Activated T-cell treated with anti-CD3 and anti-CD28 coated beads, Interleukin-2, amount 50 U/mL, for 48 hours (primary cell): Measurements from ENCODE around the gene ZNF689.
"Not testable (repeated sequence)": the region's sequence is repeated elsewhere in the genome, so short reads cannot be mapped to it uniquely, and the experiment has no call there.

Source experiments
- DNase-seq, 2 experiments: peaks; one replicate each; pipeline ENCODE4 v3.0.0-alpha.2; 2020

Gene ZNF689

DNA sequence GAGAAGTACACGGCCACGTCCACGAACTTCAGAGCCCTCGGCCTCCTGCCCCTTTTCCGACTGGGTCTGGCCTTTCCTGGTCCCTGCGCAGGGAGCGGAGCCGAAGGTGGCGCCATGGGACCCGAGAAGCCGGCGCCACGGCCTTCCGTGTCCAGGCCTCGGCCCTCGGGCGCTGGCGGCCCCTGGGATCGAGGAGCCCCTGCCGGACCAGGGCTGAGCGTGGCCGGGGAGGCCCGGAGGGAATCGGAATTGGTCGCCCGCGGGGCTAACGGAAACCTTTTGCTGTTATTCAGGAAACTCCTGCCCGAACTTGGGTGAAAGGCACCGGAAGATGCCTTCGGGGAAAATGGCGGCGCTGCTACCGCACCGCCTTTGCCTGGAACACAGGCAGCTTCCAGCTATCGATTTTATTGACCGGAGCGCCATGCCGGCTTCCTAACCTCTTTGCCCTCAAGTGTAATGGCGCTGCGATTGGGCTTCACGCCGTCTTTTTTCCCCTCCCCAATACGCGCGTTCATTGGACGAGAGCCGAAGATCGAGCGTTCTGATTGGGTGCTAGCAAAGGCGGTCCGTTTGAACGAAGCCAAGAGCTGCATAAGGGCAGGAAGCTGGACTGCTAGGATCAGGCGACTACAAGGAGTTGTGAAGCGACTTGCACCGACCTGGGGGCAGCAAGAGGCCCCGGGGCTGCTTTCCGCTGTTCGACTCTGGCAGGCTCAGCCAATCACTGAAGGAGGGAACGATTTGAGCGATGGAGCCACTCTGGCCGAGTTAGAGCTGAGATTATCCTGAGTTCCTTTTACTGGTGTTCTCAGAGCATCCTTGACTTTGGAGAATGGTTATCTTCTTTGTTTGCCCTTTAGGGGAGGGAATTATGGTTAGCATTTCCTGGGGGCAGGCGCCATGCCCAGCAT, at the start of gene ZNF689:
Gene ZNF689 (minus strand): TSS at position 464 of the 914 bp plus-strand sequence. CDS start 348 bp downstream, at position 116.
- DNase-seq: peak; percentile 98 to 99

DNA sequence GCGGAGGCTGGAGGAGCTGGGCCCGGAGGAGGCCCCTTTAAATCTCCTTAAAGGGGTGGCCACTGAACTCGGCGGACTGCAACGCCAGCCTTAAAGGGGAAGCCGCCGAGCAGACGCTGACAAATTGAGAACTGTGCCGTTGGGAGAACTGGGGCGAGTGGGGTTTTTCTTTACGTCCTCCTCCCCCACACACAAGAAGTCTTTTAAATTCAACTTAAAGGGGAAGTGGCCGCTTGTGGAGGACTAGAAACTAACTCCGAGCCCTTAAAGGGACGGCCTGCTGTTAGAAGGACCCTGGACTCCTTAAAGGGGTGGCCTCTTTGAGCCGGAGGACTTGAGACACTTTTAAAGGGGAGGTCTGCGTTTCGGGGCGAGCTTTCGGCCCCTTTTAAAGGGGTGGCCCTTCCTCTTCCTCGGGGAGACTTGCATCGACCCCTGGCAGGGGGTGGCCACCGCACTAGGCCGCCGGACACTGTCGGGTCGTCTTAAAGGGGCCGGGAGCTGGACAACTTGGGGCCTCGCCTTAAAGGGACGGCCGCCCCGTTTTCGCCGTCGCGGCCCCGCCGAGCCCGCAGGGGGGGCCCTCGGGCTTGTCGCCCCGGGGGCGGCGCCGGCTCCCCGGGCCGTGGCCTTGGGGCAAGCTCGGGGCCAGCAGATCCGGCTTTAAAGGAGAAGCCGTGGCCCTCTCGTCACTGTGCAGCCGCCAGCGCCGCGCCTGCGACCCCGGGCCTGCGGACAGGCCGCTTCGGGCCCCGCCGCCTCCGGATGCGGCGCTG, 48.7 kb upstream of the ZNF689 start:
- DNase-seq: no peak

DNA sequence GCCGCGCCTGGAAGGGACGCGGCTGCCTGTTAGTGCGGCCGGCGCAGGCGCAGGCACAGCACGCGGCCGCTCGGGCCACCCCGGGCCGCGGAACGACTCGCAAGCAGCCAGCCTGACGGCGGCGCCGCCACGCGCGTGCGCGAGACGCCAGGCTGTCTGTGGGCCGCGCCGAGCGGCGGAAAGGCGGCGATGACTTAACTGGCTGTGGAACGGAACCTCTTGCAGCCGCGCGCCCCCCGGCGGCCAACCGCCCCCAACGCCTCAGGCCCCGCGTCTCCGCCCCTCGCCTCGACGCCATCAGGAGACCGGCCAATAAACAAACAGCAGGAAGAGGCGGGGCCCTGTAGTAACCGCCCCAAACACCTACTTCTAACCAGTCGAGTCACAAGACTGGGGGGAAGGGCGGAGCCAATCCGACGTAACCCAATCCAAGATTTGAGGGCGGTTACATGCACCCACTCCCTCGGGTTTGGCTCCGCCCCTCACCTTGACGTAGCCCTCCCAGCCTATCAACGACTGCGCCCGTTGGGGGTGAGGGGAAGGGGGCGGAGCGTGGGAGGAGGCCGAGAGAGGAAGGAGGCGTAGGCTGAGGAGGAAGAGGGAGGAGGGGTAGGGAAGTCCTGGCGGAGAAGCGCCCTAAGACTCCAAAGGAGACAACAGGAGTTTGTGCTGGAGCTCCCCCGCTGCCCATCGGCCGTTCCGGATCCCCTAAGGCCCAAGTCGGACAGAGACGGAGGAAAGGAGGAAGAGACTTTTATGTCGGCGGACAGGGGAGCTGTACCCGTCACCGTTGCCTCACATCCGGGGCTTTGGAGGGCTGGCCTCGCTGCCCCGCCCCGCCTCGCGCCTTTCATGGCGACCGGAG, 47.9 kb upstream of the ZNF689 start, which contains the start of gene FBRS:
Gene FBRS (plus strand): TSS at position 566 of the 865 bp plus-strand sequence. CDS start 1,088 bp downstream, outside the sequence.
- peak; percentile 100 for DNase-seq

DNA sequence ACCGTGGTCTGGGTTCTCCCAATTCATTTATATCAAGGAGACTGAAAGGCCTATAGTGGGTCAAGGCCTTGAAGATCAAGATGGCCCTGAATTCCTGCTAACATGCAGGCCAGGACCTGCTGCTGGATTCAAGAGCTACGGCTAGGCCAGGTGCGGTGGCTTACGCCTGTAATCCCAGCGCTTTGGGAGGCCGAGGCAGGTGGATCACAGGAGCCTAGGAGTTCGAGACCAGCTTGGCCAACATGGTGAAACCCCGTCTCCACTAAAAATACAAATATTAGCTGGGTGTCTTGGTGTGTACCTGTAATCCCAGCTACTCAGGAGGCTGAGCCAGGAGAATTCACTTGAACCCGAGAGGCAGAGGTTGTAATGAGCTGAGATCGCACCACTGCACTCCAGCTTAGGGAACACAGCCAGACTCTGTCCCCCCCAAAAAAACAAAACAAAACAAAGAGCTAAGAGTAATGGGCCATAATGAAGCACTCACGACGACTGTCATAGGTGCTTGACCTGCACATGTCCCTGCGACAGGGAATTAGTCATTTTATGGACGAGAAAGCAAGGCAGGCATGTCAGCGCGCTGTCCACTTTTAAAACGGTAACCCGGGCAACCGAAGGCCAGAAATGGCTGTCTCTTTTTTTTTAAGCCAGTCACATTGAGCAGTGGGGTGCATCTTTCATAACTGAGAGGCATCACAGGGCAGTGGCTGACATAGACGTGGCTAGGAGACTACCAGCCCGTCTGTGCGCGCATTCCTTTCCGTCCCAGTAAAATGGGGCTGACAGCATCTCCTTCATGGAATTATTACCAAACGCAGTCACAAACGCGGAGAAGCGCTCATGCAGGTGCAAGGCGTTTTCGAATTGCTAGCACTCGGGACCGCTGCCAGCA, 47.0 kb upstream of the ZNF689 start:
- no peak for DNase-seq

DNA sequence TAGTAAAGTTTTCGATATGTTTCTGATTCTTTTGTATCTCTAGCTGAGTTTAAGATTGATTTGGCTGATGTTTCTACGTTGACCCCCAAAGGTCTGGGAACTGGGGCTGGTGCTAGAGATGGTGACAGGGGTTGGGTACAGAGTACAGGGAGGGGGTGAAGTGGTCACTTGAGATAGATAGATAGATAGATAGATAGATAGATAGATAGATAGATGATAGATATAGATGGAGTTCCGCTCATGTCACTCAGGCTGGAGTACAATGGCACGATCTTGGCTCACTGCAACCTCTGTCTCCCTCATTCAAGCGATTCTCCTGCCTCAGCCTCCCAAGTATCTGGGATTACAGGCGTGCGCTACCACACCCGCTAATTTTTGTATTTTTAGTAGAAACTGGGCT, 46.2 kb upstream of the ZNF689 start:
- no peak for DNase-seq

DNA sequence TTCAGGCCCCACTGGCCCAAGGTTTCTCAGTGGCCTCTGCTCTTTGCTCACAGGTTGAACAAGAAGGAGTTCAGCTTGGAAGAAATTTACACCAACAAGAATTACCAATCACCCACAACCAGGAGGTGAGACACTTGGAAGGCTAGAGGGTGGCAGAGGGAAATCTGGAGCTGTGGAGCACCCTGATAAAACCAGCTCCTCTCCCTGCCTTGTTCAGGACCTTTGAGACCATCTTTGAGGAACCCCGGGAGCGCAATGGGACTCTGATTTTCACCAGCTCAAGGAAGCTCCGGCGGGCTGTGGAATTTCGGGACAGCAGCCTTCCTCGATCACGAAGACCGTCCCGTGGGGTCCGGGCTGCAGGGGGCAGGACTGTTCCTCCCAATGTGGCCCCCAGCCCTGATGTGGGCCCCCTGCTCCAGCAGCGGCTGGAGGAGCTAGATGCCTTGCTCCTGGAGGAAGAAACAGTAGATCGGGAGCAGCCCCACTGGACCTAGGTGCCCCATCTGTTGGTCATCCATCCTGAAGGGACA, 45.7 kb upstream of the ZNF689 start:
- no peak for DNase-seq

DNA sequence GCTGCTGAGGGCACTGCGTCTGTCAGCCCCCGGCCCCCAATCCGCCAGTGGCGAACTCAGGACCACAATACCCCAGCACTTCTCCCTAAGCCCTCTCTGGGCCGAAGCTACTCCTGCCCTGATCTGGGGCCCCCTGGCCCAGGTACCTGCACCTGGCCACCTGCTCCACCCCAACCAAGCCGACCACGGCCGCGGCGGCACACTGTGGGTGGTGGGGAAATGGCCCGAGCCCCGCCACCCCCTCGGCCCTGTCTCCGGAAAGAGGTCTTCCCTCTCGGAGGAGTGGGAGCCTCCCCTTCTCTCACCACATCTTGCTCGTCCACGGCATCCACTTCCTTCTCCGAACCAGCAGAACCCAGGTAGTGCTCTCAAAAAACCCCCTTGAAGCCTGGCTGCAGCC, 44.7 kb upstream of the ZNF689 start:
- DNase-seq: no peak

DNA sequence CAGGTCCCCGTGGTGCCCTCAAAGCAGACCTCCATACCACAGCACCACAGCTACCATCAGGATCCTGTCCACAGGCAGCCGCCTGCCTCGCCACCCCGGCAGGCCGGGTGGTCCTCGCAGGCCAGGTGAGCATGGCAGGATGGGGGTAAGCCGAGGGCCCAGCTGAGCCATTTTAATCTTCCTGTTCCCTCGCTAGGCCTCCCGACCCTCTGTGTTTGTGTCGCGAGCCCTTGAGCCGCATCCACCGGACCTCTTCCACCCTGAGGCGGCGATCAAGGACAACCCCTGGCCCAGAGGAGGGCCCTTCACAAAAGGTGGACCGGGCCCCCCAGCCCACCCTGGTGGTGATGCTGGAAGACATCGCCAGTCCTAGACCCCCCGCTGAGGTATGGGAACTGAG, 42.5 kb upstream of the ZNF689 start:
- DNase-seq: no peak

DNA sequence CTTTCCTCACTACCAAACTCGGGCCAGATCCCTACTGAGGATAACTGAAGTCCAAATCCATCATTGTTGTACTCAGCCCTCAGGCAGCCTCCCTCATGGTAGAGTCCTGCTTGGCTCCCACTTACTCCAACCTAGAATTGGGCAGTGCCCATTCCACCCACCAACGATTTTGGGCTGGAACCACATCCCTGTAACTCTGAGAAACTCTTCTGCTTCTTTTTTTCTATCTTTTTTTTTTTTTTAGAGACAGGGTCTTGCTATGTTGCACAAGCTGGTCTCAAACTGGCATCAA, 41.8 kb upstream of the ZNF689 start:
- no peak for DNase-seq

DNA sequence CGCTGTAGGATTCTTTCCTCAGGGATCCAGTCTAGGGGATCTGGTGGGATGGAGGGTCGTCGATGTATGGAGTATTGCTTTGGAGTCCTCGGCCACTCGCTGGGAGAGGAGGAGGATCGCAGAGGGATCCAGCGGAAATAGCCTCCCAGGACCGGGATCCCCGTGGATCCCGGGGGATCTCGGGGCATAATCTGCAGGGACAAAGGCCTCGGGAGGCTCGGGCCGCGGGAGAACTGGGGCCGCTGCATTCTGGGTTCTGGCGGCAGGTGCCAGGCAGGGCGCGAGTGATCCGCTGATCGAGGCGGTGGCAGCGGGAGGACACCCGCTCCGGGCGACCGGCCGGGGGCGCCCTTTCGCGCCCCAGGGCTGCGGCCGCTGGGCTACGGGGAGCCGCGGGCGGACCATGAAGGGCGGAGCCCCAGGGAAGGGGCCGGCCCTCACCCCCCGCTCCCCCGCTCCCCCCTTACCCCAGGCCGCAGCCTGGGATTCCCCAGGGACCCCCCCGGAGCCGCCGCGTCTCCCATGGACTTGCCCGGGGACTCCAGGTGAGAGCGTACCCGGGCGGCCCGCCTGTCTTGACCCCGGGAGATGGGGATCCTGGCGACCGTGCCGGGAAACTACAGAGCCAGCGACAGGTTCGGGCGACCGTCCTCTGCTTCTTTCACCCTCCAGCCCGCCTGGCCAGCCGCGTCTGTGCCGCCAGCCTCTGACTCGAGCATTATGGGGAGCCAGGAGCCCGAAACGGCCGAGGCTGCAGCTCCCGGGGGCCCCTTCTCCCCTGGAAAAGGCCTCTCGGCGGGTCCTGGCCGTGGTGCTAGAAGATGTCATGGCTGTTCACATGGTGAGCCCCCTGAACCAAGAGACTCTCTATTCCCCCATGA, 41.2 kb upstream of the ZNF689 start:
- peak; percentile 84 to 89 for DNase-seq

DNA sequence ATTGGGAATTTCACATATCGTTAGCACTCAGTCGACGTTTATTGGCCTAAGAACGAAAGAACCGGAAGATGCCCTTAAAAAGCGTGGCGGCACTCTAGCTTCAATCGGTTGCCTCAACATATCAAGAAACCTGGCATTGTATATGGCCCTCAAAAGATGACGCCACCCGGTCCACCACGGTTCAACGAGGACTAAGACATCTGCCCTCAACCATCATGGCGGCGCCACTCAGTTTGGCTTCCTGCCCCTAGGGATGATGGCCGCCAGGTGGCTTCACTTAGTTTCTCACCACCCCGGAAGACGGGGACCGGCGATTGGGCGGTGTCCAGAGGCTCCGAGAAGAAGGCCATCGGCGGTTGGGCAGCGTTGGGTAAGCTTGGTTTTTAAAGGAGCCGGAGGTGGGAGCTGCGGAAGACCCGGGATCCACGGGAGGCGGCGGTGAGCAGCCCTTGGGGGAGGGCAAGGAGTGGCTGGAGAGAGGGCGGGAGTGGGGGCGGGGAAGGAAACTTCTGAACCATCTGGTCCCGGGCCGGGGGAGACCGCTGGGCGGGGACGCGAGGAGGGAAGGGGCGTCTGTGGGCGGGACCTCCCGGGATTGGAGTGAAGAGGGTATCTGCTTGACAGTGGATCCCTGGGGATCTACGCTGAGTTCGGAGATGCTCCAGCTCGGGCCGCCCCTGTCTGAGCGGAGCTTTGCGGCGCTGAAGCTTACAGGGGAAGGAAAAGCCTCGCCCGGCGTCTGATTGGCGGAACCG, 40.4 kb upstream of the ZNF689 start, which contains the start of gene PRR14:
Gene PRR14 (plus strand): TSS at position 592 of the 755 bp plus-strand sequence. CDS start 686 bp downstream, outside the sequence.
- peak; percentile 98 to 99 for DNase-seq

DNA sequence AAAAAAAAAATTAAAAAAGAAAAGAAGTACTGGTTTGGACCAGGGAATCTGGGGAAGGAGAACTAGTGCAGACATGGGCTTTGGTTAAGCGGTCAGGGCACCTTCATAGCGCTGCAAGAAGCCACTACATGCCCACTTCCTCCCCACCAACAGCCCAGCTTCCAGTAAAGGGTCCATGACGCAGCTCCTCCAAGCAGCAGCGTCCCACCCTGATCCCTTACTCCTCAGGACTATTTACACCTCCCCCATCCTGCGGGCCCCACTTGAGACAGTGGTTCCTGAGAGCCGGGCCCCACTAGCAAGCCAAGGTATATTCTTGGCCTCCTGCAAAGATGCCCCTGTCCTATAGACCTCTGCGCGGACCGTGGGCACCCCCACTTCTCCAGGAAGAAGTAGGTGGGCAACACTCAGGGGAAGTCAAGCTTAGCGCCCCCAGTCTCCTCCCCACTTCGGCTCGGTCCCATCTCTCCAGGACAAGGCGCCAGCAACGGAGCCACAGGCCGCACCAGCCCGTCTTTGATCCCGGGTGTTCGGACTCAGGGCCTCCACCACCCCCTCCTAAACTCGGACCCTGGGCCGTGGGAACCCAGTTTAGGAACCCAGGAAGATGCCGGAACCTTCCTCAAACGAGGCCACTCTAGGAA, 39.7 kb upstream of the ZNF689 start:
- no peak for DNase-seq

DNA sequence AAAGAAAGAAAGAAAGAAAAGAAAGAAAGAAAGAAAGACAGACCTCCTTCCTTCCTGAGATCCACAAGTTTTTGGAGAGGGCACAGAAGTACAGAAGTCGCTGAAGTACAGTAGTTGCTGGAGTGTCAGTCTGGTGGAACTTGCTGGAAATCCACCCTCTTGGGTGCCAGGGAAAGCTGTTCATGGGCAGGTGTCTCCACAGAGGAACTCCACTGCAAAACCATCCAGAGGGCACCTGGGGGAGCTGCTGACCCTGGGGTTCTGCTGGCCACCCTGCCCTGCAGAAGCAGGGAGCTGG, 37.0 kb upstream of the ZNF689 start:
- no peak for DNase-seq

DNA sequence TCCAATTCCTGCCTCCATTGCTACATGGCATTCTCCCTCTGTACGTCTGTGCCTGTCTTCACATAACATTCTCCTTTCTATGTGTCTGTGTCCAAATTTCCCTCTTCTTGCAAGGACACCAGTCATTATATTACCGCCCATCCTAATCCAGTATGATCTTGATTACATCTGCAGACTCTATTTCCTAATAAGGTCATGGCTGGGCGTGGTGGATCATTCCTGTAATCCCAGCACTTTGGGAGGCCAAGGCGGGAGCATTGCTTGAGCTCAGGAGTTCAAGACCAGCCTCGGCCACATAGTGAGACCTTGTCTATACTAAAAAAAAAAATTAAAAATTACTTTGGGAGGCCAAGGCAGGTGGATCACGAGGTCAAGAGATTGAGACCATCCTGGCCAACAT, 35.5 kb upstream of the ZNF689 start:
- no peak for DNase-seq

DNA sequence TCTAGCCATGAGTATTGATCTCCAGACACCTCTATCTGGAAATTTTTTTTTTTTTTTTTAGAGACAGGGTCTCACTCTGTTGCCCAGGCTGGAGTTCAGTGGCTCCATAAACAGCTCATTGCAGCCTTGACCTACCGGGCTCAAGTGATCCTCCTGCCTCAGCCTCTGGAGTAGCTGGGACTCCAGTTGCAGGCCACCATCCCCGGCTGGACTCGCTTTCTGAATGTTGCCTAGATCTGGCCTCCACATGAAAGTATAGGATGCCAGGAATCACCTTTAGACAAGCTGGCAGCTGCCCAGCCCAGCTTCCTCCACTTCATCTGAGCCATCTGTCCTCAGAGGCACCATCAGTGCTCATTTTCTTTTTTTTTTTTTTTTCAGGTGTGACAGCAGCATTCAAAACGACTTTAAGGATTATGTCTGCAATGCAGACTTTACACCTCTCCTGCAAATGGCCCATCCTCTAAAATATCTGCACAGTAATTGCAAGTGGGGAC, 34.2 kb upstream of the ZNF689 start:
- no peak for DNase-seq

DNA sequence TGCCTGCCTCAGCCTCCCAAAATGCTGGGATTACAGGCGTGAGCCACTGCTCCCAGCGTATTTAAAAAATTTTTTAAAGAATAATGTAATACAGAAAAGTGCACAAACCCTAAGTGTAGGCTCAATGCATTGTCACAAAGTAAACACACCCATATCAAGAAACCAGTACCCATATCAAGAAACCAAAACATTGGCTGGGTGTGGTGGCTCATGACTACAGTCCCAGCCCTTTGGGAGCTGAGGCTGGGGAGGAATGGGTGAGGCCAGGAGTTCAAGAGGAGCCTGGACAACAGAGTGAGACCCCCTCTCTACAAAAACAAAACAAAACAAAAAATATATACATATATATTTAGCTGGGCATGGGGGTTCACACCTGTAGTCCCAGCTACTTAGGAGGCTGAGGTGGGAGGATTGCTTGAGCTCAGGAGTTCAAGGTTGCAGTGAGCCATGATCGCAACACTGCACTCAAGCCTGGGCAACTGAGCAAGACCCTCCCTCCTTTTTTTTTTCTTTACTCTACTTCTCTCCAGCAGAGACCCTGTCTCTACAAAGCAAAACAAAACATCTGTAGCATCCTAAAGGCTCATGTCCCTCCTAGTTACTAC, 31.3 kb upstream of the ZNF689 start:
- DNase-seq: no peak

DNA sequence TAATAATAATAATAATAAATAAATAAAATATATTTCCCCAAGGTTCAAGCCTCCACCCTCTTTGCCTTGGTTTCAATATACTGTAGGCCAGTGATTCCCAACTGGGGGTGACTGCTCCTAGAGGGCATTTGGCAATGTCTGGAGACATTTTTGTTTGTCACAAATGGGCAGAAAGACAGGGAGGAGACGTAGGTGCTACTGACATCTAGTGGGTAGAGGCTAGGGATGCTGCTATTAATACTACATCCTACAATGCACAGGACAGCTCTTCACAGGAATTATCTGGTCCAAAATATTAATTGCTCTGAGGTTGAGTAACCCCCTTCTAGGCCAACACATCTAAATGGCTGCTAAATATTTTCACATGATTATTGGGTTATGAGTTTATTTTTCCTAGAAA, 27.8 kb upstream of the ZNF689 start:
- no peak for DNase-seq

DNA sequence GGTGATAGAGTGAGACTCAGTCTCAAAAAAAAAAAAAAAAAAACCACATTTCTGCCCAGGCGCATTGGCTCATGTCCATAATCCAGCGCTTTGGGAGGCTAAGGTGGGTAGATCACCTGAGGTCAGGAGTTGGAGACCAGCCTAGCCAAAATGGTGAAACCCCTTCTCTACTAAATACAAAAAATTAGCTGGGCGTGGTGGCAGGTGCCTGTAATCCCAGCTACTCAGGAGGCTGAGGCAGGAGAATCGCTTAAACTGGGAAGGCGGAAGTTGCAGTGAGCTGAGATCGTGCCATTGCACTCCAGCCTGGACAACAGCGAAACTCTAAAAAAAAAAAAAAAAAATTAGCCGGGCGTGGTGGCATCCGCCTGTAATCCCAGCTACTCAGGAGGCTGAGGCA, 26.9 kb upstream of the ZNF689 start:
- not testable (repeated sequence) for DNase-seq

DNA sequence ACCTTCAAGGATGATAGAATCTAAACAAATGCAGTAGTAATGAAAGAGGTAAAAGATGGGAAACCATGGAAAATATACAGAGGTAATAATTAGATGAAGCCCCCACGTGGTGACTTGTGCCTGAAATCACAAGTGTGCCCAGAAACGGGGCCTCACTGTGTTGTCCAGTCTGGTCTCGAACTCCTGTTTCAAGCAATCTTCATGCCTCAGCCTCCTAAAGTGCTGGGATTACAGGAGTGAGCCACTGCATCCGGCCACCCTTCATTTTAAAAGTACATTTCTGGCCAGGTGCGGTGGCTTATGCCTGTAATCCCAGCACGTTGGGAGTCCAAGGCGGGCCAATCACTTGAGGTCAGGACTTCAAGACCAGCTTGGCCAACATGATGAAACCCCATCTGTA, 26.4 kb upstream of the ZNF689 start:
- no peak for DNase-seq
